RKO (cell line): ENCODE data around the gene GABRA5.
"Not testable (repeated sequence)": the region's sequence is repeated elsewhere in the genome, so short reads cannot be mapped to it uniquely, and the experiment has no call there.

ENCODE experiments used
- DNase-seq: peaks from one replicate; pipeline ENCODE4 v3.0.0-alpha.2; 2016; ENCODE audit warnings: low spot score

Gene GABRA5

DNA sequence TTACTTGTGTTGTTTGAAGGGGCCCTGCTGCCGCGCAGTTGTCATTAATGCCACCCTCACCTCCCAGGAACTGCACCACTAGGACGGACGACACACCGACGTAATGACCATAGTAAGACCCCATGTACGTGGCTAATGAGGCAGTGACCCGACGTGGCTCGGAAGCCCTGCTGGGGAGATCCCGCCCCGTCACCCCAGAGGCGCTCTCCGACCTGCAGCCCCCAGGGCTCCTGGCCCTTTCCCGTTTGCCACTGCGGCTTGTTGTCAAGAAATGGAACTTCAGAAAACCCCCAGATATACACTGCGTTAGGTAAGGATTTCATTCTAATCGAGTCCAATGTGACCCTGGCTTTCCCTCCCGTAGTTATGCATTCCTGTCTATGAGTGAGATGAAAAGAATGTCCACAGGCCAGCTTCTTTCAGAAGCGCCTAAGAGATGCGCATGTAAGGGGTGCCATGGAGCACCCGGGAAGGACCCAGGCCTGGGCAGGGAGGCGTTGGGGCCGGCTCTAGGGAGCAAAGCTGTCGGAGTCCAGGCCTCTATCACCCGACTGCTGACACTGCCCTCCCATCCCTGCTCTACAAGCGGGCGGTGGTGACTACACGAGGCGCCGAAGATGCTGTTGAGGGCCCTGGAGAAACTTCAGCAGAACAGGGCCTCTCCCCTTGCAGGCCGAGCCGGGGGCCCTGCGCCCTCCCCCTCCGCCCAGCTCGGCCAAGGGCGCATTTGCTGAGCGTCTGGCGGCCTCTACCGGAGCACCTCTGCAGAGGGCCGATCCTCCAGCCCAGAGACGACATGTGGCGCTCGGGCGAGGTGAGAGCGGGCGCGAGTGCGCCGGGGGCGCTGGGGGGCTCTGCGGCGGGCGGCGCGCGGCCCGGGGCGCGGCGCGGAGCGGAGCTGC lies at the start of gene GABRA5:
Gene GABRA5 (plus strand): TSS at position 765 of the 902 bp plus-strand sequence. CDS start 2,187 bp downstream, outside the sequence.
- DNase-seq = no peak

DNA sequence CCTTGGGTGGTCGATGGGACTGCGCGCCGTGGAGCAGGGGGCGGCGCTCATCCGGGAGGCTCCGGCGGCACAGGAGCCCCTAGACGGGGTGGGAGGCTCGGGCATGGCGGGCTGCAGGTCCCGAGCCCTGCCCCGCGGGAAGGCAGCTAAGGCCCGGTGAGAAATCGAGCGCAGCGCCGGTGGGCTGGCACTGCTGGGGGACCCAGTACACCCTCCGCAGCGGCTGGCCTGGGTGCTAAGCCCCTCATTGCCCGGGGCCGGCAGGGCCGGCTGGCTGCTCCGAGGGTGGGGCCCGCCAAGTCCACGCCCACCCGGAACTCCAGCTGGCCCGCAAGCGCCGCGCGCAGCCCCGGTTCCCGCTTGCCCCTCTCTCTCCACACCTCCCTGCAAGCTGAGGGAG lies 35.7 kb upstream of the GABRA5 start:
- DNase-seq = not testable (repeated sequence)

DNA sequence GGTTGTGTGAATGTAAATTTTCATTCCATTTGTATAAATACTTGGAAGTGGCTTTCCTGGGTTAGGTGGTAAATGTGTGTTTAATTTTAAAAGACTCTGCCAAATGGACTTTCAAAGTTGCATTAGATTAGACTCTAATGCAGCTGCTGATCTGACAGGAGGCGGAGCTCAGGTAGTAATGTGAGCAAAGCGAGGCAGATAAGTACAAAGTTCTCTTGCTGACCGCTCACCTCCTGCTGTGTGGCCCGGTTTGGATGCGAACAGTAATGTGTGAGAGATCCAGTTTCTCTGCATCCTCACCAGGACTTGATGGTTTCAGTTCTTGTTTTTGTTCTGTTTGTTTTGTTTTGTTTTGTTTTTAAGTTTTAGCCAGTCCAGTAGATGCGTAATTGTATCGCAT lies 34.9 kb upstream of the GABRA5 start:
- no peak for DNase-seq

DNA sequence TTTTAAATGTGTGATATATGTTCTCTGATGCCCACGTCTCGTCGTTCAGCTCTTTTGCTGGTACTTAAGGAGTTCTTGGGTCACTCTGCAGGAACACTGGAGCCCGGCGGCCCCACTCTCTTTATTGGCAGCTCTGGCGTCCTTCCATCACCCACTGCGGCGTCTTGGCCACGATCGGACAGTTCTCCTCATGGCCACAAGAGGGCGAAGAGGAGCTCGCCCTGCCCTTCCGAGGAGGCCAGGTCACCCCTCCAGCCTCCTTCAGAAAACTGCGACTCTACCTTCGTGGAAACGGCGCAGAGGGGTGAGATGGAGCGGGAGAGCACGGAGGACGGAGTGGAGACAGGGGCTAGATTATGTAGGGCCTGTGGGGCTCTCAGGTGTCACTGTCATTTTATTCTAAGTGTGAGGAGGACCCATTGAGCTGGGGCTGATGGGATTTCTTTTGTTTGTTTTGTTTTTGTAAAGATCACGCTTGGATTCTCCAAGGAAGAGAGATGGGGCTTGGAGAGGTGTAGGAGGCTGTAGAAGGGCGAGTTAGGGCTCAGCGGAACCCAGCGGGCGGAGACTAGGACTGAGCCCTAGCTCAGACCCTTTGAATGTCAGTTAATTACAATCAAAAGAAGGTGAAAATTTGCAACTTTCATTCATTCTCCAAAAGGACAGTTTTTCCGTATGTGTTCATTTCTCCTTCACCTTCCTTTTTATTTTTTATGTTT lies 28.0 kb upstream of the GABRA5 start:
- peak; percentile 6 for DNase-seq

DNA sequence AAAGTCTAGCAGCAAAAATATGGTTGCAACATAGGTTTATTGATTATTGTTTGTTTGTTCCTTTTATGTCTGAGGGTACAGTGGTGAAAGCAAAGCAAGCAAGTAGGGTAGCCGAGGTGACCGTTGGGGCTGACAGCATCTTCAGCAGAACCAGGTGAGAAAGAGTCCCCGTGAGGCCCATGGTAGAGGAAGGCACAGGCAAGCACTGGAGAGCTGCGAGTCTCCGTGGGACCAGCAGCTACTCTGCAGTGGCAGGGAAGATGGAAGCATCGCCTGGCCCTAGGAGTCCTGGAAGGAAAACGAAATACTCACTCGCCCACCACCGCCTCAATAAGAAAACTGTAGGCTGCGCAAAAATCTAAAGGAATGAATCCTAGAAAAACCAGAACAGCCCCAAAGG lies 25.3 kb upstream of the GABRA5 start:
- DNase-seq = no peak

DNA sequence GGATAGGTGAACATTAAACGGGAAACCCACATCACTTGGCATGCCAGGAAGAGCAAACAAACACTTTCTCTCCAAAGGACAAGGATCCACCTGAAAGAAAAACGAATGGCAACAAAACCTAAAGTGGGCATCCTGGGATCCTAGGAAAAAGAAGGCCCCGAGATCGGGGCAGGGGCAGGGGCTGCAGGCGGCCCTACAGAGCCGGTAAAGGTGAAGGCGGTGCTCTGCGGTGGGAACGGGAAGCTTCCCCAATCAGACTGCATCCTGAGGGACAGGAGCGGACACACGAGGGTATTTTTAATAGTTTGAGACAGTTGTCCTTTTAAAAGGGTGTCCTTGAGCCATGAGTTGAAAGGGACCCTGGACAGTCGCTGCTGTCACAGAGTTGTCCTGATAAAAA lies 24.9 kb upstream of the GABRA5 start:
- no peak for DNase-seq

DNA sequence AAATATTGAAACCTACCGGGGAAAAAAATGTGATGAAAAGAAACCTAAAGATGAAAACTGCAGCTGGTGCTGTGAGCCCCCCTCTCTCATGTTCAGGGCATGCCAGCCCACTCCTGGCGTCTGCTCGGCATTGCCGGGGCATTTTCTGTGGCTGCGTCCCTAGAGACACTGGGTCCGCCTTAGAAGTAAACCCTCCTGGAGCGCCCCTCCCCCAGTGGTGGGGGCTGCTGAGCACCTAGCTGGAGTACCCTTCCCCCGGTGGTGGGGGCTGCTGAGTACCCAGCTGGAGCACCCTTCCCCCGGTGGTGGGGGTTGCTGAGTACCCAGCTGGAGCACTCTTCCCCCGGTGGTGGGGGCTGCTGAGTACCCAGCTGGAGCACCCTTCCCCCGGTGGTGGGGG lies 24.5 kb upstream of the GABRA5 start:
- DNase-seq = no peak

DNA sequence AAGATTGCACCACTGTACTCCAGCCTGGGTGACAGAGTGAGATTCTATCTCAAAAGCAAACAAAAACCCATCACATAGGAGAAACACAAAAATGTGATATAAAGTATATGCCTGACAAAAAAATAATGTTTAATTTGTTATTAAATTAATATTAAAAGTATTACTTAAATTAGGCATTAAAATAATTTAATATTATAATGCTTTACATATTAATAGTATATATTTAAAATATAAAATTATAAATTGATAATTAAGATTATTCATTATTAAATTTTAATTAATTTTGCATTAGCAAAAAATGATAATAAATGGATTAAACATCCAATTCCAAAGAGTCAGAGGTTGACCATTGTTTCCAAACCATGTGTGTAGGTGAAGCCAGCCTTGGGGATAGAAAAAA lies 22.0 kb upstream of the GABRA5 start:
- no peak for DNase-seq

DNA sequence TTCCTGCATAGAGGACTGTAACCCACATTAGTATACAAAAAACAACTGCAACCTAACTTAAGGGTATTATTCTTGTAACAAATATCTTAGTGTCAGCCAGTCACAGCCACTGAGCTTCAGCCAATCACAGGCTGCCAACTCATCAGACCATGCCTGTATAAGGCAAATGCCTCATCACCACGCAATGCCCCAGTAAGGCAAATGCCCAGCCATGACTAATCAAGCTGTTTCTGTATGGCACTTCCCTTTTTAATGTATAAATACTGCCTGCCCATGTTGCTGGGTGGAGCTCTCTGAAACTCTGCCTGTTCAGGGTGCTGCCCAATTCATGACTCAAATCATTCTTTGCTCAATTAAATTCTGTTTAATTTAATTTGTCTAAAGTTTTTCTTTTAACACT lies 18.4 kb upstream of the GABRA5 start:
- peak; percentile 67 for DNase-seq

DNA sequence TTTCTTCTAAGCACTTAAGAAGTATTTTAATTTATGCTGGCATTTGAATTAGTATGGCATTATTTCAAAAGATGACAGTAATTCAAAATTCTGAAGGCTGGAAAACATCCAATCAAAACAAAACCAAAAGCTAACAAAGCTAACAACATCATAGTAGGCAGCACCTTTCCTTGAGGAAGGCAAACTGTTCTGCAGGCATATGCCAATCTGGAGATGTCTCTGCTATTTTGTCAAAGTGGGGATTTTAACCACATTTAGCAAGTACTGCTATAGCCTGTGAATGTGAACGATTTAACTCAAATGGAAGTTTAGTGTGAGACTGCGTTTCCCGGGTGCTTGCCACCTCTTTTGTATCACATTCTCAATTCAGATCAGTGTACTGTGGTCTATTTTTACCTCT lies 16.7 kb upstream of the GABRA5 start:
- no peak for DNase-seq

DNA sequence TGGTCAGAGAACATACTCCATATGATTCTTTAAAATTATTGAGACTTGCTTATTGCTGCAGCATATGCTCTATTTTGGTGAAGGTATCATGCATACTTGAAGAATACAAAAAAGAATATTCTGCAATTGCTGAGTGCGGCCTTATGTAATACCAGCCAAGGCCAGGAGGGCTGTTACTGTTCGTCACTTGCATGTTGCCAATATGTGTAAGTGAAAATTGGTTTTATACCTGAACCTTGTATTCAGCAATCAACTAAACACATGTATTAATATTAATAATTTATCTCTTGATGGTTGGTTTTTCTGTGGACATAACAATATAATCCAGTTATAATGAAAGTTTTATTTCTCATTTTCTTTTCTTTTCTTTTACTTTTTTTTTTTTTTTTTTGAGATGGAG lies 13.9 kb upstream of the GABRA5 start:
- no peak for DNase-seq

DNA sequence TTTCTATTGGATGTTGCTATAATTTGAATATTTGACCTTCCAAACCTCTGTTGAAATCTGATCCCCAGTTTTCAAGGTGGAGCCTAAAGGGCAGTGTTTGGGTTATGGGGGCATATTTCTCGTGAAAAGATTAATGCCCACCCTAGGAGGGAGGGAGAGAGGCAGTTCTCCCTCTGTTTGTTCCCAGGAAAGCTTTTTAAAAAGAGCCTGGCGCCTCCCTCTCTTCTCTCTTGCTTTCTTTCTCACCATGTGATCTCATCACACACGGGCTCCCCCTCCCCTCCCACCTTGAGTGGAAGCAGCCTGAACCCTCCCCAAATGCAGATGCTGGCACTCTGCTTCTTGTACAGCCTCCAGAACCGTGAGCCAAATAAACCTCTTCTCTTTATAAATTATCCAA lies 12.4 kb upstream of the GABRA5 start:
- no peak for DNase-seq

DNA sequence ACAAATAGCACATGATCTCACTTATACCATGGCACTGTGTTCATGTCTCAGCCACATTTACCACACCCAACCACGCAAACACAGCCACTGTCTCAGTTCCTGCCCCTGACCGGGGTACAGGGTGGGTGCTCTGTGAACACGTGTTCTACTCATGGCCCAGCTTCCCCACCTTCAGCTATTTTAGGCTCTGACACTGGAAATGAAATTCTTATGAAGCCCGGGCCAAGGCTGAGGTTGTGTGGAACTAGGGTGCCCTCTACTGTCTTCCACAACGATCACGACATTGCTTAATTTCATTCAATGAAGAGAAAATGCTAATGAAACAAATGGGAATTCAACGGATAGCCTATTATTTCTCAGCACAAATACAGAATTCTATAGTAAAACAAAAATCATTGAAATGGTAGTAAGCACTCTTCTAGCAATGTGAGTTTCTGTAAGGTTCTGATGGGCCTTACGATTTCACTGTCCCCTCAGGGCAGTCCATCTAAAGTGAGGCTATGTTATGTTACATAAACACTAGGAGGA lies 2.1 kb upstream of the GABRA5 start:
- peak; percentile 59 for DNase-seq

DNA sequence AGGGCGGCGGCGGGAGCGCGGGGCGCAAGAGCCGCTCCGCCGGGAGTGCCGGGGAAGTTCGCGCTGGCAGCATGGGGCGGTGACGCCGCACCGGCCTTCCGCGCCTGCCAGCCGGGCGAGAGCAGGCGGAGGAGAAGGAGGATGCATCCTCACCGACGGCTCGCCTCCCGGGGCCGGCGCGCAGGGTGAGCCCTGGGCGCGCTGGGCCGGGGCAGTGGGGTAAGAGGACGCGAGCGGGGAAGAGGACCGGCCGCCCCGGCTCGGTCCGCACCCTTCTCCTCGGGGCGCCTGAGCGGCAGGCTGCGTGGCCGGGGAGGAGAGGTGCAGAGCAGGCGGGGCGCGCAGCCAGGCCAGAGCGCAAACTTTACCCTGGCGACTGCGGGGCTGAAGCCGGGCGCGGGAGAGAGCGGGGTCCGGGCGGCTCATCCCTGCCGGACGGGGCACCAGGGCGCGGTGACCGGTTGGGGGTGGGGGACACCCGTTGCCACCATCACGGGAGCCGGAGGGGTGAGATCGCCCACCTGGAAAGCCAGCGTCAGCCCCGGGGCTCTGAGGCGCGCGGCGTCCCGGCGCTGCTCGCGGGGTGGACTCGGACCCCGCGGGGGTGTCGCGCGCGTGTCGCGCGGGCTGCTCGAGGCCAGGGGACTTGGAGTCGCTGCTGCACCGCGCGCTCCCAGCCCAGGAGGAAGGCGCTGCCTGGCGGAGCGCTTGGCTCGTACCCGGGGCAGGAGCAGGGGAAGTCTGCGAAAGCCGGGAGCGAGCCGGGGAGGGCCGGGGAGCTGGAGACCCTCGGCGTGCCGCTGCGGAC lies 542 bp downstream of the GABRA5 start:
- no peak for DNase-seq

DNA sequence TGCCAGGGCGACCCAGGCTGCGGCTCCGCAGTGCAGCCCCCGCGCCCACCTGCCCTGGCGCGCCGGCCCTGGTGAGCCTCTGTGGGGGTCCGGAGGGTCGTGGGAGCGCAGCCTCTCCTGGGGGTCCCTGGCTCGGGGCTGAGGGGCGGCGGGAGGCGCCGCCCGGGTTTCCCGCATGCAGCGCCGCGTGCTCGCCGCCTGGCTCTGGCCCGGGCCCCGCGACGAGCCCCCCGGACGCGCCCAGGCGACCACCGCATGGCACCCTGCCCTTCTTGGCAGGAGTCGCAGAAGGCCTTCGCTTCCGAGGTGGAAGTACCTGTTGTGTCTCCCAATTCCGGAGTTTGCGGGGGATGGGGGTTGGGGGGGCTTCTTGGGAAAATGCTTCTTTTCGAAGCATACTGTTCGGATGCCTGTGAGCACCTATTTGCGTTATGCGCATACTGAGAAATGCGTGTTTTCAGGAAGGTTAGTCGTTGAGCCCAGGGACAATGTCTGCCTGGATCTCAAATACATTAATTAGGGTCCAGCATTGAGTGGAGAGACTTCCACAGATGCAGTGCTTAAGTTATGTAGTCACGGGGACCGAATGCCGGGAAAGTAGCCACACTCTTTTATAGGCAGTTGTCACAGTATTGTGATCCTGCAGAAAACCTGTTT lies 1.3 kb downstream of the GABRA5 start:
- DNase-seq = no peak

DNA sequence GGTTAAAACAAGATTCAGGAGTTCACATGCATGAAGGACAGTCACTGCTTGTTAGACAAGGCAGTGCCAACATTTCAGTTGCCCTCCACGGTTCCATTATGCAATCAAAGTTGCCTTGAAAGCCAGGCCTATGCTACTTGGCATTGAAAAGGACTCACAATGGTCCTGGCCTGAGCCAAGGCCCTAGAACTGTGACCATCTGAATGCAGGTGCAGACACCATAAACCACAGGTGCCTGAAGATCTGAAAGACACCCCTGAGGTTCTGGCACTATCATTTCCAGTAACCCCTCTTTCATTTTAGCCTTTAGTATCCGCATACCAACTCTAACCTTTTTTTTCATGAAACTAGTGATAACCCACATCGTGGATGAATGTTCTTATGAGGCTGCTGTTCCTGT lies 2.8 kb downstream of the GABRA5 start:
- no peak for DNase-seq

DNA sequence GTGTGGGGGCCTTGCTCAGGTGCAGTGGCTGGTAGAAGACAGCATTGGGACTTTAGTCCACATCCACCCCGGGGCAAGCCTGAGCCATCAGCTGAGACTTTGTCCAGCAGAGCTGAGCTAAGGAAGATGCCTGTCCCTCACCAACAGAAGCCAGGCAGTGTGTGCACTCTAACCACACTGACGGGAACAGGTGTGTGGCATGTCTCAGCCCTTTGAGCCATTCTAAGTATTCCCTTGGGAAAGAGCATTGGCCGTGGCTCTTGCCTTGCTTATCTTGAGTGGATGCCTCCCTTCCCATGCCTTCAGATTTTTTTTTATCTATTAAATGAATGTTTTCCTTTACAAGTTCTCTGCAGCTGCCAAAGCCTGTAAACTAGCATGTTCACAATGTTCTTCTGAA lies 3.5 kb downstream of the GABRA5 start:
- no peak for DNase-seq

DNA sequence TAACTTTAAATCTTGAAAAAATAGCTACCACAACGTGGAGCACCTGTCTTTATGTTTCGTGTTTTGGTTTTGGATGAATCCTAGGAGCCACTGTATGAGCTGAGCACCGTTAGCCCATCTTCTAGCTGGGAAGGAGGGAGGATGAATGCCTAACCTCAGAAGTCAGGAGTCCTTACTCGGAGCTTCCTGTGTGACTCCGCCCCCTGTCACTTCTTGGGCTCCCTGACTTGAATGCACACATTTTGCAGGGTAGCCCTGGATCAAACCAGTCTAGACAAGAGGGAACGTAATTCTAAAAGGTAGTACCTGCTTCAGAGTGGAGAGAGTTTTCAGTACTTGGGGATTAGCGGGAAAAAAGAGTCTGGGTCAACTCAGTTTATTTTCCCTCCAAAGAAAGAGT lies 5.3 kb downstream of the GABRA5 start:
- no peak for DNase-seq

DNA sequence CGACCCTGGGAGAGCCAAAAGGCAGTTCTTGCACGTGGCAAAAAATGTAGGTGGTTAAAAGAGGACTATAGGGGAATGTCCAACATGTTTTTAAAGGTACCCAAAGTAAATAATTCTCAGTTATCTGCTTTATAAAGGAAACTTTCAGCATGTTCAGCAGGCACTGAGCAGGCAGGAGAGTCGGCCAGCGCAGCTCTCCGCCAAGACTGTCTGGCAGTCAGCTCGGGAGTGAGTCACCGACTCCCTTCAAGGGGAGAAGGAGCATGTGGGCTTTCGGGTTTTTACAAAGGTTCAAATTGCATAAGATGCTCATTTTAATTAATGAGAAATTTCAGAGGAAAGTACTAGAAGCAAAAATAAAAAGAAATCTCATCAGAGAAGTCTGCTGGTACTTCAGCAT lies 7.0 kb downstream of the GABRA5 start:
- no peak for DNase-seq

DNA sequence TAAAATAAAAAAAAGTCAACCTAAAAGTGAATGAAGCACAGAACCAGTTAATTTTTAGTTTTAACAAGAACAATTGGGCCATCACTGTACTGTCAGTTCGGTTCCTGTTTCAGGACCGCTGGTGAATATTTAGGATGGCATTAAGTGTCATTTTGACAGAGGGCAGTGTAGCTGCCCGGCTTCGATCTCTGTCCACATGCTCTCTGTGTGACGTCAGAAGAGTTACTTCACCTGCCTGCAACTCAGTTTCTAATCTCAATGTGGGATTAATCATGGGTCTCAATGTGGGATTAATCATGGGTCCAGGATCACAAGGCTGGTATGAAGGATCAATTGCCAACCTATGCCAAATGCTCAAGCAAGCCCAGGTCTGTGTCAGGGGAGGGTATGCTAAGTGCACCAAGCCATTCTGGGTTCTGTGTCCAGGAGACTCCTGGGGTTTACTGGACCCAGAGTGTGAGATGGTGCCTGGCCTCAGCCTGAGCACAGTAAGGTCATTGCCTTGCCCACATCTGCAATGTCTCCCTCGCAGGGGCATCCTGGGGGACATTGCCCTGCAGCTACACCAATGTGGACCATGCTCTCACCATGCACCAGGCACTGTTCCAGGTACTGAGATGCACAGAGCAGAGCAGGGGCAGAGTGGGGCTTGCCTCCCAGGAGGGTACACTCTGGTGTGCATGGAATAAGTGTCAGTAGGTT lies 8.1 kb downstream of the GABRA5 start:
- no peak for DNase-seq

DNA sequence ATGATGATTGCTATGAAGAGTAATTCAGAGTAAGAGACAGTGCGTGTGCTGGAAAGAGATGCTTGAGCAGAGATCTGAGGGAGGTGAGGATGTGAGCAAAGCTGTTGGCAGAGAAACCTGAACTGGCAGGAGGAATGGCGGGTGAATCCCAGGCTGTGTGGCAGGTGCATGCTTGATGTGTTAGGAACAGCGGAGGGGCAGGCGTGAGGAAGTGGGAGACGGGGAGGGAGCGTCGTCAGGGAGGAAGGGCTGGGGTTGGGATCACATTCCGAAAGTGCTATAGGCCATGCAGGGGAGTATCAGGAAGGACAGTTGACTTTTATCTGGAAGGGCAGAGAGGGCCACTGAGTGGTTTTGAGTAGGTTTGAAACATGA lies 8.6 kb downstream of the GABRA5 start:
- DNase-seq = no peak
